ENCODE data around the gene LZTFL1. TPM values are rescaled to one million over a fixed set of nuclear protein-coding genes. Genes with fewer than 3 reads are reported as not detected.

LZTFL1 gene
- total and polyA plus RNA-seq, 4 donors, result 3.4 to 11.8 (median 5.7) TPM

DNA sequence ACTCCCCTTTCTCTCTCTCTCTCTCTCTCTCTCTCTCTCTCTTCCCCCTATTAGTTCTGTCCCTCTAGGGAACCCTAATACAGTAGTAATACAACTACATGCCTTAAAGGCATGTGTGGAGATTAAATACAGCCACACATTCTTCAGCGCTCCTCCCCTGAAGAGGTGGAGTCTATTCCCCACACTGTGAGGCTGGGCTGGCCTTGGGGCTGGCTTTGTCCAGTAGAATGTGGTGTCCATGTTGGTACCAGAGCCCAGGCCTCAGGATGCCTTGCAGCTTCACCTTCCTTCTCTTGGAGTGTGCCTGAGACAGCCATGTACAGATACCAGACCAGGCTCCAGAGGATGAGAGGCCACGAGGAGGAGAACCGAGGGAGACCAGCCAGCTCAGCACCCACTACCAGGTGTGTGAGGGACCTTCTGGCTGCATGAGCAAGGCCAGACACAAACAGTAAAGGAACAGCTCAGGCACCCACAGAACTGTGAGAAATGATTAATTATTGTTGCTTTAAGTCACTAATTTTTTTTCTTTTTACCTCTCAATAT is 56.2 kb downstream of the LZTFL1 start (continued):
- TF ChIP-seq ATF3 (IDR thresholded peaks at IDR 0.05) (no peak), GABPA (IDR thresholded peaks at IDR 0.05 in 1 of 2, conservative IDR thresholded peaks at IDR 0.05 in 1 of 2) (no peak)

DNA sequence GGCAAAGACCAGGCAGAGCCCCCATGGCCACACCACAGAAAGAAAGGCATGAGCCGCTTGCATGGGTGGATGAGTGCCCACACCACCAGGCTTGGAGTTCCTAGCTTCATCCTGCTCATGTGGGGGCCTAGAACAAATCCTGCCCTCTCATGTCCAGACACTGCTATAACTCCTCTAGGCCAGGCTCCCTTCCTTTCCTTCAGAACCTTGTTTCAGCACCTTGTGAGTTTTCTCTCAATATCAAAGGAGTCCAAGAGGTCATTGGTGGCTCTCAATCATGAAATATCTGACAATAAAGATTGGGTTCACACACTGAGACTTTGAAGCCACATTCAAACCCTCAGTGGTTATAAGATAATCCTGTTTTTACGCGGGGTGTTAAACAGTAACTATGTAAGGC is 58.3 kb downstream of the LZTFL1 start:
- H3K36me3 ChIP-seq (ENCODE audit: control insufficient read depth in 4 of 4, insufficient read depth in 3 of 4, low read depth in 1 of 4, low read length in 3 of 4), result no peaks in the 10 kb centered on the region
- 95% methylated on average over 3 of the region's 3 CpGs for WGBS
- no peak overlapping the region for H3K4me3 ChIP-seq (ENCODE audit: low read depth in 1 of 3, low read length in 3 of 3)
- no peak overlapping the region for H3K27ac ChIP-seq (ENCODE audit: low read depth in 1 of 2, low read length in 2 of 2)
- peak; percentile 28 for DNase-seq (ENCODE audit: low spot score)
- no peaks in the 10 kb centered on the region for H3K9me3 ChIP-seq (ENCODE audit: control insufficient read depth in 4 of 4, low read length in 3 of 4)
- no peak overlapping the region for H3K9ac ChIP-seq (ENCODE audit: low read depth in 1 of 2, low read length in 2 of 2)
- no peaks in the 10 kb centered on the region for H3K27me3 ChIP-seq (ENCODE audit: control insufficient read depth in 4 of 4, insufficient read depth in 4 of 4, low read length in 3 of 4)
- TF ChIP-seq EGR1 (IDR thresholded peaks at IDR 0.05; ENCODE audit: low read depth in 2 of 2), result no peak
- TF ChIP-seq FOXA1 (IDR thresholded peaks at IDR 0.05), result no peak
- TF ChIP-seq, protein P1, sequence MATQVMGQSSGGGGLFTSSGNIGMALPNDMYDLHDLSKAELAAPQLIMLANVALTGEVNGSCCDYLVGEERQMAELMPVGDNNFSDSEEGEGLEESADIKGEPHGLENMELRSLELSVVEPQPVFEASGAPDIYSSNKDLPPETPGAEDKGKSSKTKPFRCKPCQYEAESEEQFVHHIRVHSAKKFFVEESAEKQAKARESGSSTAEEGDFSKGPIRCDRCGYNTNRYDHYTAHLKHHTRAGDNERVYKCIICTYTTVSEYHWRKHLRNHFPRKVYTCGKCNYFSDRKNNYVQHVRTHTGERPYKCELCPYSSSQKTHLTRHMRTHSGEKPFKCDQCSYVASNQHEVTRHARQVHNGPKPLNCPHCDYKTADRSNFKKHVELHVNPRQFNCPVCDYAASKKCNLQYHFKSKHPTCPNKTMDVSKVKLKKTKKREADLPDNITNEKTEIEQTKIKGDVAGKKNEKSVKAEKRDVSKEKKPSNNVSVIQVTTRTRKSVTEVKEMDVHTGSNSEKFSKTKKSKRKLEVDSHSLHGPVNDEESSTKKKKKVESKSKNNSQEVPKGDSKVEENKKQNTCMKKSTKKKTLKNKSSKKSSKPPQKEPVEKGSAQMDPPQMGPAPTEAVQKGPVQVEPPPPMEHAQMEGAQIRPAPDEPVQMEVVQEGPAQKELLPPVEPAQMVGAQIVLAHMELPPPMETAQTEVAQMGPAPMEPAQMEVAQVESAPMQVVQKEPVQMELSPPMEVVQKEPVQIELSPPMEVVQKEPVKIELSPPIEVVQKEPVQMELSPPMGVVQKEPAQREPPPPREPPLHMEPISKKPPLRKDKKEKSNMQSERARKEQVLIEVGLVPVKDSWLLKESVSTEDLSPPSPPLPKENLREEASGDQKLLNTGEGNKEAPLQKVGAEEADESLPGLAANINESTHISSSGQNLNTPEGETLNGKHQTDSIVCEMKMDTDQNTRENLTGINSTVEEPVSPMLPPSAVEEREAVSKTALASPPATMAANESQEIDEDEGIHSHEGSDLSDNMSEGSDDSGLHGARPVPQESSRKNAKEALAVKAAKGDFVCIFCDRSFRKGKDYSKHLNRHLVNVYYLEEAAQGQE (IDR thresholded peaks at IDR 0.05), result no peak
- TF ChIP-seq NR2F2 (IDR thresholded peaks at IDR 0.05), result no peak
- no peak for TF ChIP-seq HNF4A (conservative IDR thresholded peaks at IDR 0.05)
- no peak for TF ChIP-seq YY1 (IDR thresholded peaks at IDR 0.05)
- TF ChIP-seq RXRA (IDR thresholded peaks at IDR 0.05), result no peak
- no peak for TF ChIP-seq TAF1 (conservative IDR thresholded peaks at IDR 0.05)
- no peak for TF ChIP-seq HNF4G (IDR thresholded peaks at IDR 0.05)
- no peak for TF ChIP-seq GABPA (IDR thresholded peaks at IDR 0.05 in 1 of 2, conservative IDR thresholded peaks at IDR 0.05 in 1 of 2)
- no peak for TF ChIP-seq CTCF (IDR thresholded peaks at IDR 0.05; ENCODE audit: low read depth, low read length, missing input control)
- no peak for TF ChIP-seq FOXA2 (IDR thresholded peaks at IDR 0.05)
- TF ChIP-seq, protein P2, sequence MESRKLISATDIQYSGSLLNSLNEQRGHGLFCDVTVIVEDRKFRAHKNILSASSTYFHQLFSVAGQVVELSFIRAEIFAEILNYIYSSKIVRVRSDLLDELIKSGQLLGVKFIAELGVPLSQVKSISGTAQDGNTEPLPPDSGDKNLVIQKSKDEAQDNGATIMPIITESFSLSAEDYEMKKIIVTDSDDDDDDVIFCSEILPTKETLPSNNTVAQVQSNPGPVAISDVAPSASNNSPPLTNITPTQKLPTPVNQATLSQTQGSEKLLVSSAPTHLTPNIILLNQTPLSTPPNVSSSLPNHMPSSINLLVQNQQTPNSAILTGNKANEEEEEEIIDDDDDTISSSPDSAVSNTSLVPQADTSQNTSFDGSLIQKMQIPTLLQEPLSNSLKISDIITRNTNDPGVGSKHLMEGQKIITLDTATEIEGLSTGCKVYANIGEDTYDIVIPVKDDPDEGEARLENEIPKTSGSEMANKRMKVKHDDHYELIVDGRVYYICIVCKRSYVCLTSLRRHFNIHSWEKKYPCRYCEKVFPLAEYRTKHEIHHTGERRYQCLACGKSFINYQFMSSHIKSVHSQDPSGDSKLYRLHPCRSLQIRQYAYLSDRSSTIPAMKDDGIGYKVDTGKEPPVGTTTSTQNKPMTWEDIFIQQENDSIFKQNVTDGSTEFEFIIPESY (IDR thresholded peaks at IDR 0.05), result no peak
- TF ChIP-seq, protein P3, sequence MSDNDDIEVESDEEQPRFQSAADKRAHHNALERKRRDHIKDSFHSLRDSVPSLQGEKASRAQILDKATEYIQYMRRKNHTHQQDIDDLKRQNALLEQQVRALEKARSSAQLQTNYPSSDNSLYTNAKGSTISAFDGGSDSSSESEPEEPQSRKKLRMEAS (IDR thresholded peaks at IDR 0.05), result no peak
- H3K4me1 ChIP-seq (ENCODE audit: control insufficient read depth in 4 of 4, insufficient read depth in 4 of 4, low read length in 3 of 4), result peaks cover 0 to 6% (median 5%) of the 10 kb centered on the region in 4 donors
